HL-60 (cell line): ENCODE results near the gene STEAP1B.

Experiments used
- DNase-seq, 2 experiments: peaks; one replicate each; pipeline ENCODE4 v3.0.0-alpha.2; 2010 to 2020; ENCODE audit warnings: low read depth in 1 of 2, low spot score in 1 of 2
- H3K27ac ChIP-seq: fragments of 250-450 bp; sonication (Bioruptor Pico); replicated peaks from 2 replicates; pipeline ENCODE4 v1.5.1; 2020; ENCODE audit warnings: mild to moderate bottlenecking, moderate library complexity
- H3K27me3 ChIP-seq: fragments of 250-450 bp; sonication (Bioruptor Pico); 2 replicates; pipeline ENCODE4 v1.5.1; 2021; ENCODE audit warnings: mild to moderate bottlenecking, moderate library complexity; ENCODE audit not compliant: insufficient read depth, poor library complexity, severe bottlenecking
- H3K4me3 ChIP-seq: replicated peaks from 2 replicates; pipeline ENCODE4 v1.5.1; 2011; ENCODE audit warnings: mild to moderate bottlenecking, control low read depth, low read length; ENCODE audit not compliant: insufficient read depth
- CTCF ChIP-seq: IDR thresholded peaks from one replicate; pipeline ENCODE4 v1.5.1; 2011; ENCODE audit warnings: low read length, control low read depth, inconsistent platforms; ENCODE audit not compliant: insufficient read depth
- GABPA ChIP-seq: IDR thresholded peaks from 2 replicates; pipeline ENCODE4 v1.6.1; 2012; ENCODE audit warnings: low read depth
- POLR2AphosphoS5 ChIP-seq: IDR thresholded peaks from 2 replicates; pipeline ENCODE4 v1.6.1; 2012; ENCODE audit warnings: low read depth
- REST ChIP-seq: IDR thresholded peaks from 2 replicates; pipeline ENCODE4 v1.6.1; 2012; ENCODE audit warnings: low read depth; ENCODE audit not compliant: insufficient replicate concordance
- SPI1 ChIP-seq: IDR thresholded peaks from 2 replicates; pipeline ENCODE4 v1.6.1; 2012; ENCODE audit warnings: low read depth, mild to moderate bottlenecking, borderline replicate concordance

Gene STEAP1B

GRCh38 chr7:22406715-22407114 lies 93.3 kb downstream of the STEAP1B start:
- Histone ChIP-seq H3K27me3 (peaks cover 3% of the 10 kb centered on the region), H3K27ac (no peak overlapping the region), H3K4me3 (no peak overlapping the region)
- TF ChIP-seq POLR2AphosphoS5 (no peak), REST (no peak), SPI1 (no peak), CTCF (no peak), GABPA (no peak)
- DNase-seq: no peak

GRCh38 chr7:22404421-22405023 lies 95.5 kb downstream of the STEAP1B start:
- Histone ChIP-seq H3K4me3 (no peak overlapping the region), H3K27ac (no peak overlapping the region), H3K27me3 (peaks cover 3% of the 10 kb centered on the region)
- TF ChIP-seq GABPA (no peak), CTCF (no peak), REST (no peak), SPI1 (no peak), POLR2AphosphoS5 (no peak)
- no peak for DNase-seq

GRCh38 chr7:22403344-22403743 lies 96.6 kb downstream of the STEAP1B start:
- DNase-seq: no peak
- TF ChIP-seq CTCF: no peak
- no peak for TF ChIP-seq GABPA
- TF ChIP-seq POLR2AphosphoS5: no peak
- TF ChIP-seq SPI1: no peak
- no peak for TF ChIP-seq REST
- no peak overlapping the region for H3K27ac ChIP-seq
- no peak overlapping the region for H3K4me3 ChIP-seq
- H3K27me3 ChIP-seq: no peaks in the 10 kb centered on the region
